ENCODE results near the gene ACBD3. TPM values are rescaled to one million over a fixed set of nuclear protein-coding genes. Genes with fewer than 3 reads are reported as not detected.

ACBD3 gene
- total RNA-seq, 2 donors from 2014 or later, result 27.0 to 34.3 TPM

- Histone ChIP-seq H3K4me3 (no peak overlapping the region), H3K9me3 (no peaks in the 10 kb centered on the region), H3K27ac (no peak overlapping the region), H3K27me3 (no peaks in the 10 kb centered on the region), H3K4me1 (no peaks in the 10 kb centered on the region), H3K36me3 (replicated peaks in 1 of 2; ENCODE audit: insufficient read depth in 1 of 2, low read depth in 2 of 2) (no peaks in the 10 kb centered on the region)
- intact Hi-C loops (cut with DNase I), result no loop called here
- no peak for TF ChIP-seq CTCF (IDR thresholded peaks at IDR 0.05)
- ATAC-seq, result no peak
- no peak for DNase-seq
- whole genome bisulfite sequencing, 2 donors, result 77 to 83% methylated on average over 10 of the region's 10 CpGs
Measured at GRCh38 chr1:226217273-226217672, 30.7 kb upstream of the ACBD3 start.

GRCh38 chr1:226216056-226216455 lies 29.5 kb upstream of the ACBD3 start:
- TF ChIP-seq POLR2A (IDR thresholded peaks at IDR 0.05) (no peak), CTCF (IDR thresholded peaks at IDR 0.05) (no peak)
- H3K36me3 ChIP-seq (replicated peaks in 1 of 2; ENCODE audit: insufficient read depth in 1 of 2, low read depth in 2 of 2), result no peaks in the 10 kb centered on the region
- no peak overlapping the region for H3K4me3 ChIP-seq
- DNase-seq (no peak), ATAC-seq (no peak)
- H3K27me3 ChIP-seq, result no peaks in the 10 kb centered on the region
- H3K27ac ChIP-seq, result no peak overlapping the region
- intact Hi-C loops (cut with DNase I), result no loop called here
- no peaks in the 10 kb centered on the region for H3K9me3 ChIP-seq
- WGBS, 2 donors, result 39 to 41% methylated on average over 5 of the region's 5 CpGs
- no peaks in the 10 kb centered on the region for H3K4me1 ChIP-seq

- TF ChIP-seq CTCF (IDR thresholded peaks at IDR 0.05), result no peak
- no peak for TF ChIP-seq POLR2A (IDR thresholded peaks at IDR 0.05)
- Histone ChIP-seq H3K27me3 (no peaks in the 10 kb centered on the region), H3K4me1 (no peaks in the 10 kb centered on the region), H3K27ac (no peak overlapping the region), H3K4me3 (no peak overlapping the region), H3K36me3 (replicated peaks in 1 of 2; ENCODE audit: insufficient read depth in 1 of 2, low read depth in 2 of 2) (no peaks in the 10 kb centered on the region), H3K9me3 (no peaks in the 10 kb centered on the region)
- intact Hi-C loops (cut with DNase I), result no loop called here
- no peak for DNase-seq
- no peak for ATAC-seq
- WGBS, 2 donors, result 66 to 69% methylated on average over 4 to 5 of the region's 5 CpGs
Measured at GRCh38 chr1:226215239-226215638, 28.7 kb upstream of the ACBD3 start.

- Histone ChIP-seq H3K9me3 (no peaks in the 10 kb centered on the region), H3K4me3 (no peak overlapping the region), H3K36me3 (replicated peaks in 1 of 2; ENCODE audit: insufficient read depth in 1 of 2, low read depth in 2 of 2) (no peaks in the 10 kb centered on the region), H3K27me3 (no peaks in the 10 kb centered on the region), H3K27ac (no peak overlapping the region), H3K4me1 (no peaks in the 10 kb centered on the region)
- WGBS, 2 donors, result 71 to 74% methylated on average over 5 to 8 of the region's 8 CpGs
- ATAC-seq (no peak), DNase-seq (no peak)
- intact Hi-C loops (cut with DNase I), result no loop called here
- TF ChIP-seq POLR2A (IDR thresholded peaks at IDR 0.05), result no peak
- TF ChIP-seq CTCF (IDR thresholded peaks at IDR 0.05), result no peak
Measured at GRCh38 chr1:226212545-226212944, 26.0 kb upstream of the ACBD3 start.

GRCh38 chr1:226211181-226211821 lies 24.8 kb upstream of the ACBD3 start:
- intact Hi-C loops (cut with DNase I), result no loop called here
- 66 to 77% methylated on average over 5 of the region's 5 CpGs for WGBS, 2 donors
- H3K36me3 ChIP-seq (replicated peaks in 1 of 2; ENCODE audit: insufficient read depth in 1 of 2, low read depth in 2 of 2), result no peaks in the 10 kb centered on the region

More at GRCh38 chr1:226211181-226211821, 24.8 kb upstream of the ACBD3 start:
- ATAC-seq (no peak), DNase-seq (no peak)
- Histone ChIP-seq H3K27me3 (no peaks in the 10 kb centered on the region), H3K9me3 (no peaks in the 10 kb centered on the region), H3K4me3 (no peak overlapping the region), H3K27ac (no peak overlapping the region), H3K4me1 (no peaks in the 10 kb centered on the region)
- TF ChIP-seq POLR2A (IDR thresholded peaks at IDR 0.05) (no peak), CTCF (IDR thresholded peaks at IDR 0.05) (no peak)

Measured in body of pancreas (tissue), 4 donors.